ENCODE results near the gene CUX1.

The CUX1 gene

DNA sequence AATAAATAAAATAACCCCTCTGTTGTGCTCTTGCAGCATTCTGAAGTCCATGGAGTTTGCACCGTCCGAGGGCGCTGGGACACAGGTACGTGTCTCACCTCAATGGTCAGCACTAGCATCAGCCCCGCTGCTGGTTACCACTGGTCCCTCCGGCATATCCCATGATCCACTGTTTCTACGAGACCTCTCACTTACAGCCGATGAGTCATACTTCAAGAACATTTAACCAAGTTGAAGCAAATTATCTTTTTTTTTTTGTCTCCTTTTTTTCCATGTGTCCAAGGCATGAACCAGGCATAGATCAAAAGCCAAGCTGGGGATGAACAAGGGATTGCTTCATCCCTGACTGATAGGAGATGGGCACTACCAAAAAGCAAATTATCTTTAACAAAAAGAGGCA, 376.4 kb downstream of the CUX1 start:
- Histone ChIP-seq H3K36me3 (ENCODE audit: insufficient read depth, low read length) (peaks cover 21% of the 10 kb centered on the region; the same call in 1 of the 2 replicates), H3K4me1 (ENCODE audit: insufficient read depth, low read length) (peaks cover 11% of the 10 kb centered on the region; the same call in 1 of the 2 replicates), H3K9ac (ENCODE audit: low read depth, low read length) (no peak overlapping the region), H3K9me3 (ENCODE audit: control insufficient read depth, insufficient read depth, low read length) (no peaks in the 10 kb centered on the region)

DNA sequence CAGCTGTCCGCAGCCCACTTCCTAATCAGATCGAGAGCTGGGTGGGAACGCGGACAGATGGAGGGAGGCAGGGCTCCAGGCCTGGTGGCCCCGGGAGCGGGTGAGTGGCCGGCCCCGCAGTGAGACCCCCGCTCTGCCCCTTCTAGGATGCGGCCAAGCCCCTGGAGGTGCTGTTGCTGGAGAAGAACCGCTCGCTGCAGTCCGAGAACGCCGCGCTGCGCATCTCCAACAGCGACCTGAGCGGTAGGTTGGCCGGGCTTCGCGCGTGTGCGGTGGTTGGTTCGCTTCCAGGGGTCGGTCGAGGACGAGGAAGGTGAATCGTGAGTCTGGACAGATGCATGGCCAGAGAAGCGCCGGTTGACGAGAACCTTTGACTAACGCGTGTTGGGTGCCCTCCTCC, 377.9 kb downstream of the CUX1 start:
- peaks cover 21% of the 10 kb centered on the region; the same call in 1 of the 2 replicates for H3K36me3 ChIP-seq (ENCODE audit: insufficient read depth, low read length)

DNA sequence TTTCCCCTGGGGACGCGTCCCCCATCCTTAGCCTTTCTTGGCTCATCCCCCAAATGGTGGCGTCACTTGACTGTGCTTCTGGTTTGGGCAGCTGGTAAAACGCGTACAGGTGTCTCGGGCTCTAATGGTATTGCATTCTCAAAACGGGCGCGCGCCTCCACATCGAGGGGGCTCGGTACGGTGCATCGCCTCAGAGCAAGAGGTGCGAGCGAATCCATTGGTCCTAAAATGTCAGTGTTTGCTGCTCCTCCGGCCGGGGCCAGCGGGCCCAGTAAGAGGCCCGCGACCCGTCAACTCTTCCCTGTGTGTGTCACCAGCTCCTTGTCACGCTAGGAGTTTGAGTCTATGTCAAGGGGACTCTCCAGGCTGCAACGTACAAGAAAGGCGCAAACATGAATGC, 378.6 kb downstream of the CUX1 start:
- Histone ChIP-seq H3K4me1 (ENCODE audit: insufficient read depth, low read length) (no peaks in the 10 kb centered on the region), H3K9ac (ENCODE audit: low read depth, low read length) (no peak overlapping the region), H3K36me3 (ENCODE audit: insufficient read depth, low read length) (peaks cover 21% of the 10 kb centered on the region; the same call in 1 of the 2 replicates), H3K9me3 (ENCODE audit: control insufficient read depth, insufficient read depth, low read length) (no peaks in the 10 kb centered on the region)

More for the DNA sequence above, 377.9 kb downstream of the CUX1 start:
- H3K9ac ChIP-seq (ENCODE audit: low read depth, low read length): no peak overlapping the region
- H3K9me3 ChIP-seq (ENCODE audit: control insufficient read depth, insufficient read depth, low read length): no peaks in the 10 kb centered on the region
- 0 out of 2 replicates have a peak, but pooled peaks cover 2% of the 10 kb centered on the region for H3K4me1 ChIP-seq (ENCODE audit: insufficient read depth, low read length)

DNA sequence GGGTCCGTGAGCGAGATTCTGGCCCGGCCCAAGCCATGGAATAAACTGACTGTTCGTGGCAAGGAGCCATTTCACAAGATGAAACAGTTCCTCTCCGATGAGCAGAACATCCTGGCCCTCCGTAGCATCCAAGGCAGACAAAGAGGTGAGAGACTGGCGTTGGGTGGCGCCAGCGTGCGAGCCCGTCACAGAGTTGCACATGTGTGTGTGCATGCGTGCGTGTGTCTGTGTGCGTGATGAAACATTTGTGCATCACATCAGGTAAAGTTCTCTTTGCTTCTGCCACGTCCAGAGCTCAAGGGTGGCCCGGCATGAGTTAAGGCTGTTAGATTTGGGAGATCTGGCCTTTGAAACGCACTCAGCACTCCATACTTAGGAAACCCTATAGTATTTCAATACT, 379.7 kb downstream of the CUX1 start:
- Histone ChIP-seq H3K4me1 (ENCODE audit: insufficient read depth, low read length) (no peaks in the 10 kb centered on the region), H3K9me3 (ENCODE audit: control insufficient read depth, insufficient read depth, low read length) (no peaks in the 10 kb centered on the region), H3K9ac (ENCODE audit: low read depth, low read length) (no peak overlapping the region), H3K36me3 (ENCODE audit: insufficient read depth, low read length) (0 out of 2 replicates have a peak, but pooled peaks cover 18% of the 10 kb centered on the region)

DNA sequence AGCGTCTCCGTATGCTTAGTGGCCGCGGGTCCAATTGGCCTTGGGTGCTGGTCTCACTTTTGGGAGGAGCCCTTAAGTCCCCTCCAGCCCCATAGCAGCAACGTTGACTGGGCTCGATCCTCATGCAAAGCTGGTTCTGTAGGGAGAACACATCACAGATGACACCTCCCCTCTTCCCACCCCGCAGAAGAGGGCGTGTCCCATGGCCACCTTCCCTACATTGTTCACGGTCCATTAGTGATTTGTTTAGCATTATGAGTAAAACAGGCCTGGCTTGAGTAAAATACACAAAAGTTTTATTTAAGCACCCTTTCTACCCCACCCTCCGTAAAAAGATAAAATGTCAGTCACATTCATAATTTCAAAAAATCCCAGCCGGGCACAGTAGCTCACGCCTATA, 380.2 kb downstream of the CUX1 start:
- Histone ChIP-seq H3K4me1 (ENCODE audit: insufficient read depth, low read length) (no peaks in the 10 kb centered on the region), H3K9me3 (ENCODE audit: control insufficient read depth, insufficient read depth, low read length) (no peaks in the 10 kb centered on the region), H3K36me3 (ENCODE audit: insufficient read depth, low read length) (0 out of 2 replicates have a peak, but pooled peaks cover 18% of the 10 kb centered on the region), H3K9ac (ENCODE audit: low read depth, low read length) (no peak overlapping the region)

DNA sequence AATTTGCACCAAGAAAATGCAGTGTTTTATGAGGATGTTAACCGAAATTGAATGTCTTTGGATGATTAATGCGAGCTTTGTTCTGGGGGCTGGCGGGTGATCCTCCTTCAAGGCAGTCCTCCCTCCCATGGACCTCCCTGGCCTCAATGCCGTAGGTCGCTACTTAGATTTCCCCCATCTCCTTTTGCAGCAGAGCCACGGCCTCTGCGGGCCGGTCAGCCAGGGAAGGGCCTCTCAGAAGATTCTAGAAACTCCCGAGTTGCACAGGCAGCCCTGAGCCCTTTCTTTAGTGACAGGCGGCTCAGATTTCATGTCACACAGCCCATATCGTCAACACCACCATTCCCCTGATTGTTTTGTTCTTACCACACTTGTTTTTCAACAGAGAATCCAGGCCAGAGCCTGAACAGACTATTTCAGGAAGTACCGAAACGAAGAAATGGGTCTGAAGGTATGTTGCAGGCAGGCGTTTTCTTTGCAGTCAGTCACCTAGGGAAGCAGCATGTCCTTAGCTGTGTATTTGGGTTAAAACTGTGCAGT, 381.1 kb downstream of the CUX1 start:
- H3K9ac ChIP-seq (ENCODE audit: low read depth, low read length): no peak overlapping the region
- H3K4me1 ChIP-seq (ENCODE audit: insufficient read depth, low read length): no peaks in the 10 kb centered on the region
- no peaks in the 10 kb centered on the region for H3K9me3 ChIP-seq (ENCODE audit: control insufficient read depth, insufficient read depth, low read length)
- H3K36me3 ChIP-seq (ENCODE audit: insufficient read depth, low read length): peaks cover 18% of the 10 kb centered on the region; the same call in 1 of the 2 replicates

DNA sequence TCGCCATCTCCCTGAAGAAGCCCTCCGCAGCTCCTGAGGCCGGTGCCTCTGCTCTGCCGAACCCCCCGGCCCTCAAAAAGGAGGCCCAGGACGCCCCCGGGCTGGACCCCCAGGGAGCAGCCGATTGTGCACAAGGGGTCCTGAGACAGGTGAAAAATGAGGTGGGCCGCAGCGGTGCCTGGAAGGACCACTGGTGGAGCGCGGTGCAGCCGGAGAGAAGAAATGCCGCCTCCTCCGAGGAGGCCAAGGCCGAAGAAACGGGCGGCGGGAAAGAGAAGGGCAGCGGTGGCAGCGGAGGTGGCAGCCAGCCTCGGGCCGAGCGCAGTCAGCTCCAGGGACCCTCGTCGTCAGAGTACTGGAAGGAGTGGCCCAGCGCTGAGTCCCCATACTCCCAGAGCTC, 384.1 kb downstream of the CUX1 start:
- Histone ChIP-seq H3K9ac (ENCODE audit: low read depth, low read length) (no peak overlapping the region), H3K36me3 (ENCODE audit: insufficient read depth, low read length) (peaks cover 13% of the 10 kb centered on the region; the same call in 1 of the 2 replicates)

DNA sequence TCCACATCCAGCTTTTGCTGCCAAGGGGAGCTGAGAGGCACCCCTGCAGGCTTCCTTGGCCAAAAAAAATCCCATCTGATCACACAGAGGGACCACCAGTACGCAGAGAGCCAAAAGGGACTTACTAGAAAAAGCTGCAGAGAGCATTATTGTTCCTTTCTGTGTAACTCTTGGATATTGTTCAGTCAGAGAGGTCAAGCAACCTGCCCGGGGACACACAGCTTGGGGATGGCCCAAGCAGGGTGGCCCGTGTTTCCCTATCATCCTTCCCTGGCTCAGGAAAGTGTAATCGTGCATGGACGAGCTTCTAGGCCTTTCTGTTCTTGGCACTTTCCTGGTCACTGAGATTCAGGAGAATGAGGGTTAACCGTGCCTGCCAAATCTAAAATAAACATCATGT, 385.1 kb downstream of the CUX1 start:
- Histone ChIP-seq H3K36me3 (ENCODE audit: insufficient read depth, low read length) (peaks cover 8% of the 10 kb centered on the region; the same call in 1 of the 2 replicates), H3K4me1 (ENCODE audit: insufficient read depth, low read length) (no peaks in the 10 kb centered on the region), H3K9ac (ENCODE audit: low read depth, low read length) (no peak overlapping the region), H3K9me3 (ENCODE audit: control insufficient read depth, insufficient read depth, low read length) (no peaks in the 10 kb centered on the region)

More for the DNA sequence above, 384.1 kb downstream of the CUX1 start:
- Histone ChIP-seq H3K4me1 (ENCODE audit: insufficient read depth, low read length) (no peaks in the 10 kb centered on the region), H3K9me3 (ENCODE audit: control insufficient read depth, insufficient read depth, low read length) (no peaks in the 10 kb centered on the region)

DNA sequence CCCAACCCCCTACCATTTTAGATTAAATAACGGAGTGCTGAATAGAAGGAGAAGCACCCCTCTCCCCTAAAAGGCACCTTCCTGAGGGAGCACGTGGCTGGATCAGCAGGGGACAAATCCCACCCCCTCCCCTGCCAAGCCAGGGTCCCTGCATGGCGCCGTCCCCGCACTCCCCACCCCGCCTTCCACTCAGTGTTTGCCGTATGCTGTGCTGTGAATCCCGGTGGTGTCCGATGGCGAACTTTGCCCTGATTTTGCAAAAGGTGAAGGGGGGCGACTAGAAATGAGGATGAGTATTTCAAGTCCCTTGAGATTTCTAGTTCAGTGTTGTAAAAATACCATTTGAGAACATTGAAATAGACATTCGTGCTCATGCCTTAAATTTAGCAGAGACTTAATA, 385.8 kb downstream of the CUX1 start:
- H3K9ac ChIP-seq (ENCODE audit: low read depth, low read length): no peak overlapping the region
- H3K4me1 ChIP-seq (ENCODE audit: insufficient read depth, low read length): no peaks in the 10 kb centered on the region
- no peaks in the 10 kb centered on the region for H3K9me3 ChIP-seq (ENCODE audit: control insufficient read depth, insufficient read depth, low read length)
- H3K36me3 ChIP-seq (ENCODE audit: insufficient read depth, low read length): peaks cover 5% of the 10 kb centered on the region; the same call in 1 of the 2 replicates

DNA sequence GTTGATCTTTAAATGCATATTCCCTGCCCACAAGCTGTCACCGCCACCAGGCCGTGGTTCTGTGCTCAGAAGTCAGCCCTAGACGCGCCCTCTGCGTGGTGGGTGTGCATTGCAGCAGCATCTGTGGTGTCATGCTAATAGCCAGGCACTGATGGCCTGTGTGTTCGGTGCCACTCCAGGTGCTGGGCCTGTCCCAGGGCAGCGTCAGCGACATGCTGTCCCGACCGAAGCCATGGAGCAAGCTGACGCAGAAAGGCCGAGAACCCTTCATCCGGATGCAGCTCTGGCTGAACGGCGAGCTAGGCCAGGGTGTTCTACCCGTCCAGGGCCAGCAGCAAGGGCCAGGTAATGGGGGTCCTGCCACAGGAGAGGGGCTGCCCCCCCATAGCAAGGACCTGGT, 386.8 kb downstream of the CUX1 start:
- Histone ChIP-seq H3K9me3 (ENCODE audit: control insufficient read depth, insufficient read depth, low read length) (no peaks in the 10 kb centered on the region), H3K36me3 (ENCODE audit: insufficient read depth, low read length) (peaks cover 4% of the 10 kb centered on the region; the same call in 1 of the 2 replicates), H3K4me1 (ENCODE audit: insufficient read depth, low read length) (no peaks in the 10 kb centered on the region), H3K9ac (ENCODE audit: low read depth, low read length) (no peak overlapping the region)

DNA sequence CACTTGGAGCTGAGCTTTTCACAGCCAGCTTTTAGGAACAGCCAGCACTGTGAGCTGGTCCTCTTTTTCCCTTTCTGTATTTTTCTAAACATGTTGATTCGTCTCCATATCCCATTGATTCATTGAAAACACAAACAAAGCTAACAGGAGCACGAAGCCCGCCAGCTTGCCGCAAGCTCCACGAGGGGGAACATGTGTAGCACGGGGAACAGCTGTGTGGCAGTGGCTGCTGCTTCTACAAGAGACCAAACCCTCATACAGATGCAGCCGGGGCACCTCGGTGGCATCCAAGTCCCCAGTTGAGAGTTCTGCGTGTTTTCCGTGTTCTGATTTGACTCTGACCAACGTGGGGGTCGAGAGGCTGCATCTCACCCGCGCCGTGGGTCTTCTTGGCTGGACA, 388.5 kb downstream of the CUX1 start:
- H3K36me3 ChIP-seq (ENCODE audit: insufficient read depth, low read length): peaks cover 4% of the 10 kb centered on the region; the same call in 1 of the 2 replicates
- H3K4me1 ChIP-seq (ENCODE audit: insufficient read depth, low read length): no peaks in the 10 kb centered on the region
- H3K9ac ChIP-seq (ENCODE audit: low read depth, low read length): no peak overlapping the region

DNA sequence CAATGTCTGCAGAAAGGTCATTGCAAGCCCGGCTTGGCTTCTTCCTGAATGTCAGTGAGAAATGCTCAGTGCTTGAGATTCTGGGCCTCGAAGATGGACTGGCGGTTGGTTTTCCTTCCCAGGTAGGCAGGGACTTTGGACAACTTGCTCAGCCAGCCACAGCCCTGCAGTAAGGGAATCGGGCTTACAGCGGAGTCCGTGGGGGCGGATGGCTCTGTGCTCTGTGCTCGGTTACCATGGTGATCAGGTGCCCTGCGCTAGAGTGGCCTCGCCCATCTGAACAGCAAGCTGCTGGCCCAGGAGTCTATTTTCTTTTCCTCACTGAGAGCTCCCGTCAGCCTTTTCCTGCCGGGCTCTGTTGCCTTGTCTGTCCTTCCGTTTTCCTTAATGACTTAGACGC, 391.4 kb downstream of the CUX1 start:
- Histone ChIP-seq H3K36me3 (ENCODE audit: insufficient read depth, low read length) (0 out of 2 replicates have a peak, but pooled peaks cover 4% of the 10 kb centered on the region), H3K4me1 (ENCODE audit: insufficient read depth, low read length) (no peaks in the 10 kb centered on the region), H3K9me3 (ENCODE audit: control insufficient read depth, insufficient read depth, low read length) (no peaks in the 10 kb centered on the region), H3K9ac (ENCODE audit: low read depth, low read length) (no peak overlapping the region)

More for the DNA sequence above, 388.5 kb downstream of the CUX1 start:
- H3K9me3 ChIP-seq (ENCODE audit: control insufficient read depth, insufficient read depth, low read length): no peaks in the 10 kb centered on the region

DNA sequence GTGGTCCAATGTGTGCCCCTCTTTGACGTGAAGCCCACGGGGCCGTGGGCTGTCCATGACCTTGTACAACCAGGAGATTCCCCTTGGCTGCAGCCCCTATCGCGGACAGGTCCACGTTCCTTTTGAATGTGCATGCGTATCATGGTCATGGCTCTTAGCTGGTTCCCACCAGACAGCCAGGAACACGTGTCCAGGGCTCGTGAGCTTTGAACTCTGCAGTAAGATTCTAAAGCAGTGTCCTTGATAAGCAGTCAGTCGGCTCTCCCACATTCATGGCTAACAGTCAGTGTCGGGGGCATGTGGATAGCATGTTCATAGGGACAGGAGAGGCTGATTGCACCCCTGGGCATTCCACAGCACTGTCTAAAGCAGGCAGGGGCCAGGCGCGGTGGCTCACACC, 393.4 kb downstream of the CUX1 start:
- H3K4me1 ChIP-seq (ENCODE audit: insufficient read depth, low read length): no peaks in the 10 kb centered on the region
- H3K9ac ChIP-seq (ENCODE audit: low read depth, low read length): no peak overlapping the region
- H3K36me3 ChIP-seq (ENCODE audit: insufficient read depth, low read length): no peaks in the 10 kb centered on the region
- H3K9me3 ChIP-seq (ENCODE audit: control insufficient read depth, insufficient read depth, low read length): no peaks in the 10 kb centered on the region

DNA sequence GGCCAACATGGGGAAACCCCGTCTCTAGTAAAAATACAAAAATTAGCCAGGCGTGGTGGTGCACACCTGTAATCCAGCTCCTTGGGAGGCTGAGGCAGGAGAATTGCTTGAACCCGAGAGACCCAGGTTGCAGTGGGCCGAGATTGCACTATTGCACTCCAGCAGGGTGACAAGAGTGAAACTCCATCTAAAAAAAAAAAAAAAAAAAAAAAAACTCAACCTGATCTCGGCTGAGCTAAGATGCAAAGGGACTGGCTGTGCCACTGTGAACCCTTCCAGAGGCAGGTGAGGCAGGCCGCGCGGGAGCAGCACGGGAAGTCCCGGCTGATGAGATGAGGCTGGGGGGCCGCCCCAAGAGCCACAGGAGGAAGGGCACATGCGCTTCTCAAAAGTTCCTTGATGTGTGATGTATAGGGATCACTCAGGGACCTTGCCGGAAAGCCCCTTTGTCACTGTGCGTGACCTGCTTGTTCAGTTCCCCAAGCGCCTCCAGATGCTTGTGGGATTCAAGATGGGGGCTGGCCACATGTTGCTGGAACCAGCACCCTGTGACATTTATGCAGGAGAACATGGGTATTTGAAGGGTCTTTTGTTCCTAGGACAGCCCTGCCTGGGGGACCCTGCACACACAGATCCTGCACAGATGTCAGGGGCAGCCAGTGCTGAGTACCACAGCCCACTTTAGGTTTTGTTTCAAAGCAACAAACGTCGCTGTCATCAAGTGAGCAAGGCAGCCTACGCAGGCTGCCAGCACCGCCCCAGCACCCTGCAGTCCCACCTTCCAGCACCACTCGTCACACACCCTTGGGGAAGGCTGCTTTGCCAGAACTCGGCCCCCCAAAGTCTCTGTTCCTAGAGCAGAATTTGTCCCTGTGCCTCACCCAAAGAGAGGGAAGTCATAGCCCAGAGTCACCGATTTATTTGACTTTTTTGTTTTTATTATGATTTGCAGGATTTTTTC, 394.4 kb downstream of the CUX1 start:
- Histone ChIP-seq H3K9ac (ENCODE audit: low read depth, low read length) (no peak overlapping the region), H3K9me3 (ENCODE audit: control insufficient read depth, insufficient read depth, low read length) (no peaks in the 10 kb centered on the region), H3K4me1 (ENCODE audit: insufficient read depth, low read length) (no peaks in the 10 kb centered on the region), H3K36me3 (ENCODE audit: insufficient read depth, low read length) (no peaks in the 10 kb centered on the region)
